Mammary epithelial cell (primary cell): Measurements from ENCODE around the gene LHX4.

Experiments
- CTCF ChIP-seq, 2 donors: IDR thresholded peaks in 1 of 2; conservative IDR thresholded peaks in 1 of 2; 2 replicates each; pipeline ENCODE4 v1.5.1; 2011 to 2012; ENCODE audit warnings: inconsistent platforms in 2 of 2, low read length in 2 of 2, mild to moderate bottlenecking in 2 of 2, control low read depth in 1 of 2, low read depth in 1 of 2; ENCODE audit not compliant: insufficient read depth in 1 of 2; ENCODE audit errors: extremely low read depth in 1 of 2
- EZH2 ChIP-seq: IDR thresholded peaks from 2 replicates; pipeline ENCODE4 v1.6.1; 2012; ENCODE audit warnings: low read length, inconsistent platforms, borderline replicate concordance

- no peak for TF ChIP-seq CTCF (conservative IDR thresholded peaks at IDR 0.05 in 1 of 2, IDR thresholded peaks at IDR 0.05 in 1 of 2; ENCODE audit: extremely low read depth in 1 of 2, insufficient read depth in 1 of 2, low read depth in 1 of 2, low read length in 2 of 2)
- no peak for TF ChIP-seq EZH2
Observed at GRCh38 chr1:180287988-180288705, 58.1 kb downstream of the LHX4 start.
